ENCODE data around the gene MED22.
"Not testable (repeated sequence)": the region's sequence is repeated elsewhere in the genome, so short reads cannot be mapped to it uniquely, and the experiment has no call there.

MED22 gene

GRCh38 chr9:133347985-133348717 is at the start of gene MED22, which contains the start of gene RPL7A:
Gene MED22 (minus strand): TSS chr9:133348131. CDS start chr9:133346662, 1,469 bp downstream.
Gene RPL7A (plus strand): TSS chr9:133348218. CDS start chr9:133348244, 26 bp downstream.
- DNase-seq (ENCODE audit: low read depth), result peak; percentile 97
- peak within 1 kb of the TSS; percentile 92 for H3K4me3 ChIP-seq (ENCODE audit: low read depth, low read length)
- no peak for TF ChIP-seq CTCF (IDR thresholded peaks at IDR 0.05; ENCODE audit: insufficient read depth, low read depth, low read length, missing control alignments)

GRCh38 chr9:133397370-133397769 is 49.4 kb upstream of the MED22 start:
- TF ChIP-seq CTCF (IDR thresholded peaks at IDR 0.05; ENCODE audit: insufficient read depth, low read depth, low read length, missing control alignments), result no peak
- no peak for DNase-seq (ENCODE audit: low read depth)
- H3K4me3 ChIP-seq (ENCODE audit: low read depth, low read length), result no peak overlapping the region

- TF ChIP-seq CTCF (IDR thresholded peaks at IDR 0.05; ENCODE audit: insufficient read depth, low read depth, low read length, missing control alignments), result no peak
- no peak for DNase-seq (ENCODE audit: low read depth)
- H3K4me3 ChIP-seq (ENCODE audit: low read depth, low read length), result no peak overlapping the region
Measured at GRCh38 chr9:133396952-133397351, 49.0 kb upstream of the MED22 start.

- DNase-seq (ENCODE audit: low read depth), result no peak
- H3K4me3 ChIP-seq (ENCODE audit: low read depth, low read length), result no peak overlapping the region
- TF ChIP-seq CTCF (IDR thresholded peaks at IDR 0.05; ENCODE audit: insufficient read depth, low read depth, low read length, missing control alignments), result no peak
Measured at GRCh38 chr9:133394687-133395271, 46.8 kb upstream of the MED22 start.

- no peak overlapping the region for H3K4me3 ChIP-seq (ENCODE audit: low read depth, low read length)
- TF ChIP-seq CTCF (IDR thresholded peaks at IDR 0.05; ENCODE audit: insufficient read depth, low read depth, low read length, missing control alignments), result no peak
- no peak for DNase-seq (ENCODE audit: low read depth)
Measured at GRCh38 chr9:133393399-133393798, 45.5 kb upstream of the MED22 start.

- not testable (repeated sequence) for H3K4me3 ChIP-seq (ENCODE audit: low read depth, low read length); DNase-seq (ENCODE audit: low read depth)
Measured at GRCh38 chr9:133392308-133392707, 44.4 kb upstream of the MED22 start.

- DNase-seq (ENCODE audit: low read depth); H3K4me3 ChIP-seq (ENCODE audit: low read depth, low read length): not testable (repeated sequence)
Measured at GRCh38 chr9:133391449-133391848, 43.5 kb upstream of the MED22 start.

GRCh38 chr9:133390713-133391112 is 42.8 kb upstream of the MED22 start:
- H3K4me3 ChIP-seq (ENCODE audit: low read depth, low read length), result no peak overlapping the region
- DNase-seq (ENCODE audit: low read depth), result no peak
- no peak for TF ChIP-seq CTCF (IDR thresholded peaks at IDR 0.05; ENCODE audit: insufficient read depth, low read depth, low read length, missing control alignments)

All from GM12865 (cell line).